ENCODE measurements around the gene CEP170B.
"Not testable (repeated sequence)": the region's sequence is repeated elsewhere in the genome, so short reads cannot be mapped to it uniquely, and the experiment has no call there.

CEP170B gene

GRCh38 chr14:104919152-104919992 lies 54.3 kb downstream of the CEP170B start:
- not testable (repeated sequence) for H3K9me3 ChIP-seq (ENCODE audit: control insufficient read depth, low read length); H3K36me3 ChIP-seq (ENCODE audit: control insufficient read depth, insufficient read depth, low read length); H3K27ac ChIP-seq (ENCODE audit: insufficient read depth, low read depth, low read length, poor library complexity, severe bottlenecking); H3K27me3 ChIP-seq (ENCODE audit: control insufficient read depth, insufficient read depth, low read length, poor library complexity, severe bottlenecking); H3K4me1 ChIP-seq (ENCODE audit: control insufficient read depth, insufficient read depth, low read length); H3K4me3 ChIP-seq (ENCODE audit: insufficient read depth, low read depth, low read length)
- WGBS, 2 experiments = 91 to 96% methylated on average over 10 to 11 of the region's 12 CpGs

GRCh38 chr14:104919993-104920315 lies 54.9 kb downstream of the CEP170B start:
- Histone ChIP-seq H3K27ac (ENCODE audit: insufficient read depth, low read depth, low read length, poor library complexity, severe bottlenecking) (no peak overlapping the region), H3K4me1 (ENCODE audit: control insufficient read depth, insufficient read depth, low read length) (no peaks in the 10 kb centered on the region), H3K4me3 (ENCODE audit: insufficient read depth, low read depth, low read length) (no peak overlapping the region), H3K27me3 (ENCODE audit: control insufficient read depth, insufficient read depth, low read length, poor library complexity, severe bottlenecking) (no peaks in the 10 kb centered on the region), H3K36me3 (ENCODE audit: control insufficient read depth, insufficient read depth, low read length) (no peaks in the 10 kb centered on the region), H3K9me3 (ENCODE audit: control insufficient read depth, low read length) (no peaks in the 10 kb centered on the region)
- WGBS, 2 experiments = 64 to 66% methylated on average over 3 of the region's 3 CpGs

GRCh38 chr14:104923640-104924420 lies 58.8 kb downstream of the CEP170B start:
- Histone ChIP-seq H3K36me3 (ENCODE audit: control insufficient read depth, insufficient read depth, low read length) (no peaks in the 10 kb centered on the region), H3K27me3 (ENCODE audit: control insufficient read depth, insufficient read depth, low read length, poor library complexity, severe bottlenecking) (no peaks in the 10 kb centered on the region)
- WGBS, 2 experiments = 88 to 90% methylated on average over 4 of the region's 4 CpGs

DNA sequence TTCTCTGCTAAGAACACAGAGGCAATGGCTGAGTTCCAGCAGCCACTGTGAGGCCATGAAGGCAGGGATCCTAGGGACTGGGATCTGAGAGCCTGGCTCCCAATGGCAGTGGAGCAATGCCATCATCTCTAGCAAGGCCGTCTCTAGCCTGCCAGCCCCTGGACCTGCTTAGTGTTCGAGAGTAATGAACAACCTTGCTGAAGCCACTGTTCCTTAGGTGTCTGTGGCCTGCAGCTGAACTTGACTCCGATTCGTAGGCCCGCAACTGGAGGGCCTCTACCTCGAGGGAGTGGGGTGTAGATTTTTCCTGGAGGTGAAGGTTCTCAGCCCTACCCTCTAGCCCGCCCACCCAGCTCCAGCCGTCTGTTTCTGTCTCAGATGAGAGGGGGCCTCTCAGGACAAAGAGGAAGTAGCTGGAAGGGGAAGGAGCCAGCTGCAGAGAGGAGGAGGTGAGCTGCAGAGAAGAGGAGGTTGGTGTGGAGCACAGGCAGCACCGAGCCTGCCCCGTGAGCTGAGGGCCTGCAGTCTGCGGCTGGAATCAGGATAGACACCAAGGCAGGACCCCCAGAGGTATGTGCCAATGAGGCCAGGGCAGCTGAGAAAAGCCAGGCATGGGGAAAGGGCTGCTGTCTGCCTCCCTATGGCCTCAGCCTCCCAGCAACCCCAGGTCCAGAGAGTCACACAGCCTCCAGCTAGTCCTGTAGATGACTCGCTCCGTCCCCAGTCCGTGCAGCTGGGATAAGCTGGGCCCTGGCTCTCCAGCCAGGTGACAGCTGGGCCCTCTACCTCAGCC lies 59.5 kb downstream of the CEP170B start, which contains the start of gene PLD4:
Gene PLD4, plus strand, starts transcription at position 459 of the 793 bp plus-strand sequence. CDS start 2,262 bp downstream, outside the sequence.
- Histone ChIP-seq H3K4me1 (ENCODE audit: control insufficient read depth, insufficient read depth, low read length) (no peaks in the 10 kb centered on the region), H3K9me3 (ENCODE audit: control insufficient read depth, low read length) (no peaks in the 10 kb centered on the region), H3K36me3 (ENCODE audit: control insufficient read depth, insufficient read depth, low read length) (no peaks in the 10 kb centered on the region), H3K27ac (ENCODE audit: insufficient read depth, low read depth, low read length, poor library complexity, severe bottlenecking) (no peak within 1 kb of the TSS), H3K4me3 (ENCODE audit: insufficient read depth, low read depth, low read length) (no peak within 1 kb of the TSS), H3K27me3 (ENCODE audit: control insufficient read depth, insufficient read depth, low read length, poor library complexity, severe bottlenecking) (no peaks in the 10 kb centered on the region)
- 85 to 89% methylated on average over 14 of the region's 14 CpGs for WGBS, 2 experiments

More at GRCh38 chr14:104923640-104924420, 58.8 kb downstream of the CEP170B start:
- Histone ChIP-seq H3K4me1 (ENCODE audit: control insufficient read depth, insufficient read depth, low read length) (no peaks in the 10 kb centered on the region), H3K9me3 (ENCODE audit: control insufficient read depth, low read length) (no peaks in the 10 kb centered on the region), H3K4me3 (ENCODE audit: insufficient read depth, low read depth, low read length) (no peak overlapping the region), H3K27ac (ENCODE audit: insufficient read depth, low read depth, low read length, poor library complexity, severe bottlenecking) (no peak overlapping the region)

DNA sequence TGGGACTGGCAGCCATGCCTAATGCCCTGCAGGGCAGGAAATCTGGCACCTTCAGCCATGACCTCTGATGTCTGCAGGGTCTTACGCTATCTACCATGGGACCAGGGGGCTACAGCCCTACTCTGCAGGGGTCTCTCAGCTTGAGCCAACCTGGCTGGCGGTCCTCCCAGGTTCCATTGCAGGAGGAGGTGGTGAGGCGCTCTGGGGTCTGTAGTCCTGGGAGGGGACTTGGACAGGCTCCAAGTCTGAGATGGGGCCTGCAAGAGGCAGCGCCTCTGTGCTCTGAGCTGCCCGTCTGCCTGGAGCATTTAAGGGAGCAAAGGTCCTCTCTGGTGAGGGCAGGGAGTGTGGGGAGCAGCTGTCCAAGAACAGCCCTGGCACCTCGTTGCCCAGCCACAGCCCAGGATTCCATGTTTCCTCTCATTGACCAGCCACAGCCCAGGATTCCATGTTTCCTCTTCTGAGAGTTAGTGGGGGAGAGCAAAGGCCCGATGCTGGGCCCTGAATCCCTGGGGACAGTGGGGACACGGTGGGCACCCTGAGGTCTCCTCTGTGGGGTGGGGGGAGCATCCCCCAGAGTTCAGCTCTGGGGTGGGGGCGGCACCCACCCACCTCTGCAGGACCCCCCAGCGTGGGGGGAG lies 60.3 kb downstream of the CEP170B start:
- Histone ChIP-seq H3K4me1 (ENCODE audit: control insufficient read depth, insufficient read depth, low read length) (no peaks in the 10 kb centered on the region), H3K27me3 (ENCODE audit: control insufficient read depth, insufficient read depth, low read length, poor library complexity, severe bottlenecking) (peaks cover 2% of the 10 kb centered on the region)
- 84 to 95% methylated on average over 9 to 10 of the region's 10 CpGs for WGBS, 2 experiments

DNA sequence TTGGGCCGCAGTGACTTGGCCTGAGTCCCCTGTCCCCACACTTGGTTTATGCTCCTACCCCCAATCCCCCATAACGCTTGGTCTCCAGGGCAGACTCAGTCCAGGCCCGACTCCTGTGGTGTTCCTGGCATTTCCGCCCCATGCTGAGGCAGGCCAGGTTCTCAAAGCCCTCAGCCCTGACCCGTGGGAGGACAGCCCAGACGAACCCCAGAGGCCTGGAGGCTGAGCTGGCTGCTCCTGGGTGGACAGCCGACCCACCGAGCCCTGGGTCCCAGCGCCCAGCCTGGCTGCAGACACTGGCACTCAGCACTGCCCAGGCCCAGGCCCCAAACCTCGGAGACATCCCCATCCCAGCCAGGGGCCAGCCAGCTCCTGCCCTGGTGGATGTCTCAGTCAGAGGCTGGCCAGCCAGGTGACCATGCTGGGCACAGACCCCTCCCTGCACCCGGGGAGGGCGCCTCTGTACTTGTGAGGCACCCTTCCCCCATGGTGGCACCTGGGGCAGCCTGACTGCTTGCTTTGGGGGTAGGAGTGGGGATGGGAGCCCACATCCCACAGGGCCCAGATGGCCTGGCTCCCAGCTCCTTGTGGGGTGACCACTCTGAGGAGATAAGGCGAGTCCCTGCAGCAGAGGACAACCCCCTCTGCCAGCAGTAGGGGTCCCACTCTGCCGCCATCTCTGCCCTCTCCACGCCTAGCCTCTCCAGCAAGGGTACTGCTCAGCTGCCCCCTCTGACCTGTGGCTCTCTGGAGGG lies 61.0 kb downstream of the CEP170B start:
- no peaks in the 10 kb centered on the region for H3K36me3 ChIP-seq (ENCODE audit: control insufficient read depth, insufficient read depth, low read length)
- WGBS, 2 experiments = 86 to 88% methylated on average over 15 of the region's 15 CpGs
- peaks cover 9% of the 10 kb centered on the region for H3K27me3 ChIP-seq (ENCODE audit: control insufficient read depth, insufficient read depth, low read length, poor library complexity, severe bottlenecking)

More for the DNA sequence above, 60.3 kb downstream of the CEP170B start:
- H3K27ac ChIP-seq (ENCODE audit: insufficient read depth, low read depth, low read length, poor library complexity, severe bottlenecking) = no peak overlapping the region
- H3K4me3 ChIP-seq (ENCODE audit: insufficient read depth, low read depth, low read length) = no peak overlapping the region
- no peaks in the 10 kb centered on the region for H3K9me3 ChIP-seq (ENCODE audit: control insufficient read depth, low read length)
- H3K36me3 ChIP-seq (ENCODE audit: control insufficient read depth, insufficient read depth, low read length) = no peaks in the 10 kb centered on the region

GRCh38 chr14:104926619-104927431 lies 61.8 kb downstream of the CEP170B start:
- Histone ChIP-seq H3K36me3 (ENCODE audit: control insufficient read depth, insufficient read depth, low read length) (no peaks in the 10 kb centered on the region), H3K27ac (ENCODE audit: insufficient read depth, low read depth, low read length, poor library complexity, severe bottlenecking) (no peak overlapping the region), H3K27me3 (ENCODE audit: control insufficient read depth, insufficient read depth, low read length, poor library complexity, severe bottlenecking) (peaks cover 16% of the 10 kb centered on the region), H3K4me1 (ENCODE audit: control insufficient read depth, insufficient read depth, low read length) (no peaks in the 10 kb centered on the region), H3K9me3 (ENCODE audit: control insufficient read depth, low read length) (no peaks in the 10 kb centered on the region), H3K4me3 (ENCODE audit: insufficient read depth, low read depth, low read length) (no peak overlapping the region)
- 90 to 91% methylated on average over 21 of the region's 21 CpGs for WGBS, 2 experiments

More for the DNA sequence above, 61.0 kb downstream of the CEP170B start:
- Histone ChIP-seq H3K4me1 (ENCODE audit: control insufficient read depth, insufficient read depth, low read length) (no peaks in the 10 kb centered on the region), H3K9me3 (ENCODE audit: control insufficient read depth, low read length) (no peaks in the 10 kb centered on the region), H3K4me3 (ENCODE audit: insufficient read depth, low read depth, low read length) (no peak overlapping the region), H3K27ac (ENCODE audit: insufficient read depth, low read depth, low read length, poor library complexity, severe bottlenecking) (no peak overlapping the region)

GRCh38 chr14:104927432-104927816 lies 62.4 kb downstream of the CEP170B start:
- no peaks in the 10 kb centered on the region for H3K9me3 ChIP-seq (ENCODE audit: control insufficient read depth, low read length)
- 84 to 86% methylated on average over 10 of the region's 10 CpGs for WGBS, 2 experiments
- no peaks in the 10 kb centered on the region for H3K36me3 ChIP-seq (ENCODE audit: control insufficient read depth, insufficient read depth, low read length)
- no peak overlapping the region for H3K4me3 ChIP-seq (ENCODE audit: insufficient read depth, low read depth, low read length)
- H3K27me3 ChIP-seq (ENCODE audit: control insufficient read depth, insufficient read depth, low read length, poor library complexity, severe bottlenecking) = peaks cover 22% of the 10 kb centered on the region
- no peak overlapping the region for H3K27ac ChIP-seq (ENCODE audit: insufficient read depth, low read depth, low read length, poor library complexity, severe bottlenecking)
- H3K4me1 ChIP-seq (ENCODE audit: control insufficient read depth, insufficient read depth, low read length) = no peaks in the 10 kb centered on the region

All from ectodermal cell (in vitro differentiated cells).